HCT116 (cell line): ENCODE results near the gene HAPLN3. TPM values are rescaled to one million over a fixed set of nuclear protein-coding genes. Genes with fewer than 3 reads are reported as not detected.

Source experiments
- ATAC-seq: fragments of 200-7000 bp; cut with Tn5 transposase; 2 replicates; pipeline ENCODE4 v1.9.1; 2020; ENCODE audit warnings: mild to moderate bottlenecking, moderate library complexity
- BruUV-seq: library from RNA; stranded (reverse); fragments of 400-500 nt; replicated peaks from 2 replicates; lab custom pipeline; 2021; lab: Mats Ljungman, UMichigan
- CTCF ChIA-PET: fragments of 300-600 bp; sonication (Branson Sonifier 250); formaldehyde crosslinking; loops from one replicate; lab custom pipeline; 2021; ENCODE audit warnings: antibody characterized with exemption; lab: Charles Lee
- POLR2A ChIA-PET: fragments of 300-600, 350-600 bp; sonication (Branson Sonifier 250); formaldehyde crosslinking; loops from one replicate; lab custom pipeline; 2021; ENCODE audit warnings: antibody characterized with exemption; lab: Charles Lee
- RAD21 ChIA-PET, 2 experiments: fragments of 300-600 bp; sonication (Branson Sonifier 250); formaldehyde crosslinking; loops; one replicate each; lab custom pipeline; 2023; ENCODE audit warnings: low total read pairs in 2 of 2; ENCODE audit not compliant: uncharacterized antibody in 2 of 2, unreplicated experiment in 2 of 2, low non-redundant PET in 1 of 2; lab: Charles Lee
- DNase-seq: peaks from one replicate; pipeline ENCODE4 v3.0.0-alpha.2; 2010; ENCODE audit warnings: low read depth, low spot score
- H2AFZ ChIP-seq: fragments of 200-600 bp; shearing (Covaris generic), sonication (generic); 2 replicates; pipeline ENCODE4 v1.6.1; 2017; ENCODE audit warnings: low read depth, mixed run types, mixed read lengths, antibody characterized with exemption, low read length; ENCODE audit not compliant: poor library complexity, severe bottlenecking
- H3K27ac ChIP-seq: 2 replicates; pipeline ENCODE4 v1.5.1; 2012; ENCODE audit warnings: low read depth, low read length
- H3K27me3 ChIP-seq: fragments of 200-600 bp; sonication (generic); 2 replicates; pipeline ENCODE4 v1.6.1; 2016; ENCODE audit warnings: mixed run types, low read length, mixed read lengths; ENCODE audit not compliant: insufficient read depth
- H3K36me3 ChIP-seq, 2 experiments: fragments of 200-500 bp in 1 of 2; fragments of 200-600 bp in 1 of 2; sonication (Bioruptor generic) in 1 of 2; sonication (generic) in 1 of 2; 2 replicates each; pipeline versions ENCODE4 v1.5.1 to v1.6.1; 2014 to 2016; ENCODE audit warnings: low read length in 2 of 2, inconsistent platforms in 1 of 2, mixed read lengths in 1 of 2, mixed run types in 1 of 2; ENCODE audit not compliant: insufficient read depth in 2 of 2, control insufficient read depth in 1 of 2
- H3K4me1 ChIP-seq, 2 experiments: fragments of 200-600 bp in 1 of 2; sonication (generic) in 1 of 2; 2 replicates each; pipeline versions ENCODE4 v1.5.1 to v1.6.1; 2012 to 2017; ENCODE audit warnings: low read length in 2 of 2, inconsistent platforms in 1 of 2, mild to moderate bottlenecking in 1 of 2, mixed read lengths in 1 of 2, mixed run types in 1 of 2, moderate library complexity in 1 of 2; ENCODE audit not compliant: insufficient read depth in 2 of 2, control insufficient read depth in 1 of 2
- H3K4me2 ChIP-seq: fragments of 200-600 bp; sonication (generic); 2 replicates; pipeline ENCODE4 v1.6.1; 2017; ENCODE audit warnings: mixed run types, low read length, mixed read lengths
- H3K4me3 ChIP-seq, 2 experiments: fragments of 200-600 bp in 1 of 2; sonication (generic) in 1 of 2; replicated peaks in 1 of 2; 2 replicates each; pipeline ENCODE4 v1.5.1; 2011 to 2016; ENCODE audit warnings: low read length in 2 of 2, control low read depth in 1 of 2, low read depth in 1 of 2, mild to moderate bottlenecking in 1 of 2, mixed read lengths in 1 of 2, mixed run types in 1 of 2
- H3K79me2 ChIP-seq: fragments of 200-600 bp; sonication (generic); 2 replicates; pipeline ENCODE4 v1.6.1; 2017; ENCODE audit warnings: mild to moderate bottlenecking, mixed run types, low read length, moderate library complexity, mixed read lengths; ENCODE audit not compliant: insufficient read depth
- H3K9ac ChIP-seq: fragments of 200-600 bp; sonication (generic); 2 replicates; pipeline ENCODE4 v1.6.1; 2016; ENCODE audit warnings: low read length, mixed read lengths
- H3K9me2 ChIP-seq: fragments of 200-600 bp; sonication (generic), shearing (Covaris generic); 2 replicates; pipeline ENCODE4 v1.6.1; 2017; ENCODE audit warnings: mixed run types, mild to moderate bottlenecking, moderate library complexity; ENCODE audit not compliant: insufficient read depth
- H3K9me3 ChIP-seq, 2 experiments: fragments of 200-500 bp in 1 of 2; fragments of 200-600 bp in 1 of 2; sonication (Bioruptor generic) in 1 of 2; sonication (generic) in 1 of 2; 2 replicates each; pipeline ENCODE4 v1.6.1; 2014 to 2017; ENCODE audit warnings: low read length in 2 of 2, mixed read lengths in 2 of 2, inconsistent platforms in 1 of 2, low read depth in 1 of 2, mild to moderate bottlenecking in 1 of 2, mixed run types in 1 of 2, moderate library complexity in 1 of 2; ENCODE audit not compliant: control insufficient read depth in 1 of 2, insufficient read depth in 1 of 2
- H4K20me1 ChIP-seq: fragments of 200-600 bp; sonication (generic), shearing (Covaris generic); 2 replicates; pipeline ENCODE4 v1.6.1; 2017; ENCODE audit warnings: mixed run types, mild to moderate bottlenecking, moderate library complexity; ENCODE audit not compliant: insufficient read depth
- CBX3 ChIP-seq: IDR thresholded peaks from 2 replicates; pipeline ENCODE4 v1.6.1; 2012; ENCODE audit warnings: low read depth
- CEBPB ChIP-seq: IDR thresholded peaks from 2 replicates; pipeline ENCODE4 v1.6.1; 2012; ENCODE audit warnings: low read depth
- EGR1 ChIP-seq: IDR thresholded peaks from 2 replicates; pipeline ENCODE4 v1.6.1; 2012; ENCODE audit warnings: low read depth
- FOSL1 ChIP-seq: IDR thresholded peaks from 2 replicates; pipeline ENCODE4 v1.6.1; 2012; ENCODE audit warnings: low read depth
- MAX ChIP-seq: IDR thresholded peaks from 2 replicates; pipeline ENCODE4 v1.6.1; 2012
- POLR2A ChIP-seq: IDR thresholded peaks from 2 replicates; pipeline ENCODE4 v1.7.0; 2011; ENCODE audit warnings: borderline replicate concordance; ENCODE audit not compliant: insufficient read depth, insufficient read length; ENCODE audit errors: extremely low read depth
- POLR2AphosphoS5 ChIP-seq: IDR thresholded peaks from 2 replicates; pipeline ENCODE4 v1.6.1; 2011; ENCODE audit warnings: mild to moderate bottlenecking, low read depth, low read length, moderate library complexity
- REST ChIP-seq: IDR thresholded peaks from 2 replicates; pipeline ENCODE4 v1.6.1; 2012; ENCODE audit warnings: low read depth
- SIN3A ChIP-seq: IDR thresholded peaks from 2 replicates; pipeline ENCODE4 v1.6.1; 2012; ENCODE audit warnings: low read depth
- SP1 ChIP-seq: IDR thresholded peaks from 2 replicates; pipeline ENCODE4 v1.6.1; 2012; ENCODE audit warnings: low read depth
- YY1 ChIP-seq: IDR thresholded peaks from 2 replicates; pipeline ENCODE4 v1.6.1; 2011; ENCODE audit warnings: low read length, low read depth, moderate library complexity, mild to moderate bottlenecking; ENCODE audit not compliant: insufficient replicate concordance; ENCODE audit errors: extremely low read depth
- ZBTB33 ChIP-seq: IDR thresholded peaks from 2 replicates; pipeline ENCODE4 v1.6.1; 2011; ENCODE audit warnings: mild to moderate bottlenecking, low read length, moderate library complexity; ENCODE audit not compliant: insufficient replicate concordance; ENCODE audit errors: extremely low read depth
- ZFX ChIP-seq: fragments of 450-650 bp; IDR thresholded peaks from 2 replicates; pipeline ENCODE4 v1.6.1; 2017
- intact Hi-C: fragments of 100-400 bp; cut with micrococcal nuclease; formaldehyde crosslinking; loops from 2 replicates; pipeline ENCODE4 v1.10.0; 2022
- total RNA-seq: library from RNA; stranded (reverse); gene quantifications from one replicate; pipeline ENCODE4 v1.2.1, GENCODE V29; 2021; ENCODE audit not compliant: unreplicated experiment

HAPLN3 gene
- total RNA-seq, 1 experiment from 2014 or later, result 10.9 TPM

GRCh38 chr15:88874684-88875083, 20.7 kb downstream of the HAPLN3 start:
- H3K27me3 ChIP-seq, result no peaks in the 10 kb centered on the region; the same call in 1 of the 2 replicates
- H4K20me1 ChIP-seq, result no peaks in the 10 kb centered on the region
- ATAC-seq (no peak), DNase-seq (no peak)
- H3K27ac ChIP-seq, result no peak overlapping the region
- ChIA-PET POLR2A (interaction anchor here (0.7 kb wide), 1 partner anchor 327 kb away, joined by 3 read pairs; no protein-coding TSS in a partner anchor), CTCF (no interaction called here), RAD21 (no interaction called here)
- H3K4me2 ChIP-seq, result no peak overlapping the region
- H2AFZ ChIP-seq, result no peak overlapping the region
- no TSS peak for BruUV-seq
- no peaks in the 10 kb centered on the region for H3K79me2 ChIP-seq
- peaks cover 0 to 3% of the 10 kb centered on the region in 2 experiments; a peak in 1 of 4 replicates for H3K4me1 ChIP-seq
- H3K9ac ChIP-seq, result no peak overlapping the region
- no peaks in the 10 kb centered on the region for H3K9me3 ChIP-seq
- H3K9me2 ChIP-seq, result no peaks in the 10 kb centered on the region
- H3K4me3 ChIP-seq, result no peak overlapping the region
- no peaks in the 10 kb centered on the region for H3K36me3 ChIP-seq
- no peak for TF ChIP-seq POLR2A
- no peak for TF ChIP-seq CEBPB
- TF ChIP-seq ZFX, result no peak
- no peak for TF ChIP-seq FOSL1
- no peak for TF ChIP-seq EGR1
- no peak for TF ChIP-seq ZBTB33
- TF ChIP-seq REST, result no peak
- TF ChIP-seq SIN3A, result no peak
- TF ChIP-seq CBX3, result no peak
- TF ChIP-seq POLR2AphosphoS5, result no peak
- TF ChIP-seq MAX, result no peak
- TF ChIP-seq SP1, result no peak
- no peak for TF ChIP-seq YY1
- intact Hi-C loops, result no loop called here
